Measurements from ENCODE around the gene RBM4B.
"Not testable (repeated sequence)": the region's sequence is repeated elsewhere in the genome, so short reads cannot be mapped to it uniquely, and the experiment has no call there.

The RBM4B gene, protein sequence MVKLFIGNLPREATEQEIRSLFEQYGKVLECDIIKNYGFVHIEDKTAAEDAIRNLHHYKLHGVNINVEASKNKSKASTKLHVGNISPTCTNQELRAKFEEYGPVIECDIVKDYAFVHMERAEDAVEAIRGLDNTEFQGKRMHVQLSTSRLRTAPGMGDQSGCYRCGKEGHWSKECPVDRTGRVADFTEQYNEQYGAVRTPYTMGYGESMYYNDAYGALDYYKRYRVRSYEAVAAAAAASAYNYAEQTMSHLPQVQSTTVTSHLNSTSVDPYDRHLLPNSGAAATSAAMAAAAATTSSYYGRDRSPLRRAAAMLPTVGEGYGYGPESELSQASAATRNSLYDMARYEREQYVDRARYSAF

DNA sequence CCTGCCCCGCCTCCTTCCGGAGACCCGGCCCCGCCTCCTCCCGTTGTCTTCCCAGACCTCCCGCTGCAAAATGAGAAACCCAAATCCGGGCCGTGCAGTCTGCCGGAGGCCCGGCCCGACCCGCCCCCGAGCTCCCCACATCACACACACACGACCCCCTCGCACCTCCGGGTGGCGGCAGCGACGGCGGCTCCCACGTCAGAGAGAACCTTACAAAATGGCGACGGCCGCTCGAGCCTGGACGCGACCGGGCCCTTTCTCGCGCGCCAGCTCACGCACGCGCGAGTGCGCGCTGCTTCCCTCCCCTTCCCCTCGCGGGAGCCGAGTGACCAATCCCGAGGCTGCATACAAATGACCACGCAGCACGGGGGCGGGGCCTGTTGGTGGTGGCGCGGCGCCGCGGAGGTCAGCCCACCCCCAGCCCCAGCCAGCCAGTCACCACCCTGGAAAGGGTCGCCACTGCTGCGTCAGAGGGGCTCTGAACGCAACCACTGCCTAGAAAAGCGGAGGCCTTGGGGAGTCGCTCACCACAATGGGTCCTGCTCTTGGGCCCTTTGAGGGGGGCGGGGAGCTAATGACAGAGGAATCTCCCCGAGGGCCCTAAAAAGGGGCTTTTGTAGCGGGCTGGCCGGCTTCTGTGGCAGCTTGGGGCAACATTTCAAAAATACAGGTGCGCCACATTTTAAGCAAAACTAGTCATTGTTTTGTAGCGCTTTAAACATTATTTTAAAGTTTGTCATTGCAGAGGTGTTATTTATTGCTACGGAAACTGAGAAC is at the start of gene RBM4B:
Gene RBM4B, minus strand, starts transcription at position 289 of the 777 bp plus-strand sequence. CDS start 808 bp downstream, outside the sequence.
- peak; percentile 96 for DNase-seq (ENCODE audit: low spot score)

DNA sequence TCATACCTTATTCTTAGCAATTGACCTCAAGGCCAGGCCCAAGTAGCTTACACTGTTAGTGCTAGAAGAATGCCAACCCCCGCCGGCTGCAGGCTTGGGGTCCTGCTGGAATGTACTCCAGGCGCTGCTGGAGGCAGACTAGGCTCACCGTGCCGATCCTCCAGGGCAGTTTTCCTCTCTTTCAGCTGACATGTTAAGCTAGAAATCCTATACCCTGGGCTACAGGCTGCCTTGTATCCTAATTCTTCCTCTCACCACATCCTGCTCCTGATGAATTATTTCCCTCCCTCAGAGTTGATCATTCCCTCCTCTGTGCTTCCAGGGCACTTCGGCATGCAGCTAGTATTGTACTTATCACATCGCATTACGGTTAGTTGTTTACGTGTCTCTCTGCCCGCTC is 48.0 kb upstream of the RBM4B start:
- no peak for DNase-seq (ENCODE audit: low spot score)

DNA sequence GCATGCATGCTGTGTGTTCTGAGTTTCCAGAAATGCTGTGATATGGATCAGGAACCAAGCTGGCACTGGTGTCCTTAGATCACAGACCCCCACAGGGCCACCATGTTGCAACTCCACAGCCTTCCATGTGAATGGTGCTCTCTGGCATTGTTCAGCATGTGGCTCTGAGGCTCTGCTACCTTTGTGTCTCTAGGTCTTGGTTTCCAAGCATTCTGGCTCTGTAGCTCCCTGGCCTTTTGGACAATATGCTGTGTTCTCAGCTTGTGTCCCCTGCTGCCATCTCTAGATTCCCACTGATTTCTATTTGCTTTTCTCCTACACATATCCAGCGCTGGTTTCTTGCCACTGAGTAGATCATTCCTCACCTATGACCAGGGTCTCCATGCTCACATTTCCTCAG is 47.4 kb upstream of the RBM4B start:
- no peak for DNase-seq (ENCODE audit: low spot score)

DNA sequence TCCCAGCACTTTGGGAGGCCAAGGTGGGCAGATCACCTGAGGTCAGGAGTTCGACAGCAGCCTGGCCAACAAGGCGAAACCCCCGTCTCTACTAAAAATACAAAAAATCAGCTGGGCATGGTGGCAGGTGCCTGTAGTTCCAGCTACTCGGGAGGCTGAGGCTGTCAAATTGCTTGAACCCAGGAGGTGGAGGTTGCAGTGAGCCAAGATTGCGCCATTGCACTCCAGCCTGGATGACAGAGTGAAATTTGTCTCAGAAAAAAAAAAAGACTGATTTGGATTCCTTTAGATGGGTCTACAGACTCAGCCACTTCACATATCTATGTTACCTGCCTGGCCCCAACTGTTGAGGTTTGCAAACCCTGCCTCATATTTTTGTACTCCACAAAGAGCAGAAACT is 46.5 kb upstream of the RBM4B start:
- DNase-seq (ENCODE audit: low spot score): not testable (repeated sequence)

DNA sequence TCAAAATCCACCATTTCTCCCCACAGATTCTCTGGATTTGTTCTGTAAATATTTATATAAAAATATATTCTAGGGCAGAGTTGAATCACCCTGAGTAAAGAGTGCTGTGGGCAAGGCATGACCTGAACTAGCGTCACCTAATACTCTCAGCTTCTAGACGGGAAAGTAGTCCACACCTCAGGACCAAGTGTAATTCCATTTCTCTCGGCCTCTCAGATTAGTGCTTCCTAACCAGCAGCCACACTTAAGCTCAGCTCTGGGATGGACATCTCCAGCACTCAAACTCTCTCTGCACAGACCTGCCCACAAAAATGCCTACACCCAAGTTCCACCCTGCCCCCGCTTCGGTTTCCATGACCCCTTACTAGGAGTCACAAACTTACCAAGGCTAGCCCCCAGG is 46.0 kb upstream of the RBM4B start:
- DNase-seq (ENCODE audit: low spot score): no peak

DNA sequence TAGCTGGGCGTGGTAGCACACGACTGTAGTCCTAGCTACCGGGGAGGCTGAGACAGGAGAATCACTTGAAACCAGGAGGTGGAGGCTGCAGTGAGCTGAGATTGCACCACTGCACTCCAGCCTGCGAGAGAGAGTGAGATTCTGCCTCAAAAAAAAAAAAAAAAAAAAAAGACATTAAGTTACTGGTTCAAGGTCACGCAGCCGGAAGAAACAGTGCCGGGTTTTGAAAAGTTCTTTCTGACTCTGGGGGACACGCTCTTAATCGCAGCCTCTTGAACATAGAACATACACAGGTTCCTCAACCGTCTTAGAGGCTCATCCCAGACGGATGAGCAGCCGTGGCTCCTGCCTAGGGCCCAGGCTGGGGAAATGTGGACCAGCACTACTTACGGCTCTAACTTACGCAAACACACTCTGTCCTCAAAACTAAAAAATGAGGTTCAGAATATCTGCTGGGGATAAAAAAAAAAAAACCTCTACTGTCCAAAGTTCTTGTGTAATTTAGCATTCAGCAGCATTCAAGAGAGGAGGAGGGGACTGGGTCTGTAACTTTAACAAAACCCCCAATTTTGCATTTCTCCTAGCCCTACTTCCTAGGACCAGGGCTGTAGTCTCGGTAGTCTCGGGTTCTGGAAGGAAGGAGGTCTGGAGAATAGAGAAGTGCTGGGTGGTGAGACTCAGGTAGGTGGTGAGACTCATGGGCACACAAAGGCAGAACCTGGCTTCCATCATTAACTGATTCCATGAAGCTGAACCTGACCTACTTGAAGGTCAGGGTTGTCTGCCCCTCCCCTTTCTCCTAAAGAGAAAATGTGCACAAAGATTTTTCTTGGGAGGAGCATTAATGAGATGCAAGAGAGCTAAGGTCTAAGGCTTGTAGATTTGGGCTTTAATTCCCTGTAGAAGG is 45.3 kb upstream of the RBM4B start:
- no peak for DNase-seq (ENCODE audit: low spot score)

DNA sequence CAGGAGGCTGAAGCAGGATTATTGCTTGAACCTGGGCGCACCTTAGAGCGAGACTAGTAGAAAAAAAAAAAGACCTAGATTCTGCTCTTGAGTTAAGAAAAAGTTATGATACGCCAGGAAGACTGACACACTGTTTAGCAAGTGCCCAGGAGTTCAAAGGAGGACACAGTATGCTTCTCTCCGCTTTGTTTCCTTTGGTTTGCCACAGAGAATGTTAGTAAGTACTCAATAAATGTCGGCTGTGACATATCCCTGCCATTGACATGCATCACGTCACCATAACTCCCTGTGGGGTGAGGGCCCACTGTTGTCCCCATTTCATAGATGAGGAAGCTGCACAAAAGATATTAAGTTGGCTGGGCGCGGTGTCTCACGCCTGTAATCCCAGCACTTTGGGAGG is 44.3 kb upstream of the RBM4B start:
- DNase-seq (ENCODE audit: low spot score): no peak

DNA sequence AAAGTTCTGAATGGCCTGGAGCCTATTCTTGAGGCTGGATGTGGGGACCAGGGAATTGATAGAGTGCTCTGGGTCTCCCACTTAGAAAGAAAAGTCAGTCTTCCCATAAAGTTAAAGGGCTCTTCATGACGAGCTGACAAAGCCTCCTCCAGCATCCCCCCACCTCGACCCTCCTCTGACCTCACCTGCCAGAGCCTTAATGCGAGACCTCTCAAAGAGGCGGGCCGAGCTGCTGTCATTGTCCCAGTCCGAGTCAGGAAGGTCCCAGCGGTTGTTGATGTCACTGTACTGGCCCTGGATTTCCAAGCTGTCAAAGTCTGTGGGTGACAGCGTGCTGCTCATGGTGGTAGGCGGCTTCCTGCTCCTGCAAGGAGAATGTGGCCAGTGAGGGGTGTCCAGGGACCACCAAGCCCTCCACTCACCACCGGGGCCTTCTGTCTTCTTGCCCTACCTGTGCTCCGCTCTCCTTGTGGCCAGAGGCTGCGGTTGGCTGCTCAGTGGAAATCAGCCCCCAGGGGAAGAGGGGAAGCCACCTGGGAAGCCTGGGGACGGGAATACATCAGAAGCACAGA is 43.3 kb upstream of the RBM4B start:
- no peak for DNase-seq (ENCODE audit: low spot score)

DNA sequence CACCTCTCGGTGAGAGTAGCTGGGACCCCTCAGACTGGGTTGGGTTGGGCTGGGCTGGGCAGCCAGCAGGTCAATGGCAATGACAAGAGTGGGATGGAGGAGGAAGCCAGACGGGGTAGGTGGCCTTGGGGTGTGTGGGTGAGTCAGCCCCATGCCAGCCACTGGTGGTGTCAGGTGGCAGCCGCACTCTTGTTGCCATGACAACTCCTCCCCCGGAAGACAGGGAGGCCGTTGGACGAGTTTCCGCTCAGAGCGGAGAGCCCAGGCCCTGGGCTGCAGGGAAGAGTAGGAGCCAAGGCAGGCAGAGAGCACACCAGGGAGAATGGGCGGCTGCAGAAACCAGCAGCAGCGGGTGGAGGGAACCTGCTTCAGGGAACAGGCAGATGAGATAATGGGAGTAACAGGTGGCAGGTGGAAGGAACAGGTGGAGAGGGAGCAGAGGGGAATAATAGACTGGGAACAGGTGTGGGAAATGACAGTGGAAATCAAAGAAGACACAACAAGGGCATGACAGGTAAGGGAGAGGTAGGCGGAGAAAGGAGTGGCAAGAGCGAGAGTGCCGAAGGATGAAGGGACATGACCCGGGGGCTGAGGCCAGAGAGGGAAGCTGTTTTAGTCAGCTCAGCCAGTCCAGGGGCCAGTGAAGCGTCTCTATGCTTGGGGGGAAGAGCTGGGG is 42.7 kb upstream of the RBM4B start:
- DNase-seq (ENCODE audit: low spot score): peak; percentile 22

DNA sequence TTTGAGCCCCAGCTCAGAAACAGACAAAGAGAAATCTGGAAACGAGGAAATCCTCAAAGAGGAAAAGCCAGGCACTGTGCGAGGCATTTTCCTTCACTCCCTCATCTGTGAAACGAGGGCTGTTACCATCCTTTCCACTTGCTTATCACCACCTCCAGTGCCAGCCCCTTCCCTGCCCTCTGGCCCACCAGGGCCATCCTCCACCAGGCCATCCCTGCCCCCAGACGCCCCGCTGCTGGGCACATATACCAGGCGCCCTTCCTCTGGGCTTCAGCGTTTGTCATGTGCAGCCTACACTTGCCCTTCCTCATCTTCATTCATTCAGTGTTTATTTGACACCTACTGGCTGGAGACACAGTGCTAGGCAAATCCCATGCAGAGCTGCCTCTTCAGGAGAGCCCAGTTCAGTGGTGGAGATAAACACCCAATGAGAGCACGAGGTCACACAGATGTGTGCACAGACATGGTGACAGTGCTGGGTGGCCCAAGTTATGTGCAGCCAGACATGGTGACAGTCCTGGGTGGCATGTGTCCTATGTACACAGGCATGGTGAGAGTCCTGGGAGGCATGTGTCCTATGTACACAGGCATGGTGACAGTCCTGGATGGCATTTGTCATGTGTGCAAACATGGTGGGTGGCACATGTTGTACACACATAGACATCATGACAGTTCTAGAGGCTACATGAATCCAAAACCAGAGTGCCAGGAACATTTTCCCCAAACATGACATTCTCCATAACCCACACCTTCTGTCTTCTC is 41.6 kb upstream of the RBM4B start:
- no peak for DNase-seq (ENCODE audit: low spot score)

DNA sequence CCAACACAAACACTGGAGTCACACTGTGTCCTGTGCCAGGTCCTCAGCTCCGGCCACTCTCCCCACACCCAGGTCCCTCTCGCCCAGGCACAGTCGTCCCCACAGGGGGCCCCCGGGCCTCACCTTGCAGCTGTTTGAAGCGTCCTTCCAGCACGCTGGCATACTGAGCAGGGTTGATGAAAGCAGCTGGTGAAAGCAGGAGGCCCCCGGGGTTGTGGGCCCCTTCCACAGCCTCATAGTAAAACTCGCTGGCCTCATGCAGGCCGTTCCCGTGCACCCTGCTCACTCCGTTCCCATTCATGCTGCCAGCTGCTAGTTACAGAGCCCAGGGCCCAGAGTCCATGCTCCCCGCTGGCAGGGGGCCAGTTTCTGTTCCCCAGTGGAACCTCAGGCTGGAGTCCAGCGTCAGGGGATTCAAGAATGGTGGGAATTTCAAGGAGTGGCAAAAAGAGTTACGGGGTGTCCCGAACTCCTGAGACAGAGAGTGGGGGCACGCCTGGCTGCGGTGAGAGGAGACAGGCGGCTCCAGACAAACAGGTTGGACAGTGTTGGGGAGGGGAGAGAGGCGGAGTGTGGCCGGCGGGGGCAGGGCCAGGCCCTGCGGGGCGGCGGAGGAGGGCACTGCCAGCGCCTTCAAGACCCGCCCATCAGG is 40.8 kb upstream of the RBM4B start:
- no peak for DNase-seq (ENCODE audit: low spot score)

DNA sequence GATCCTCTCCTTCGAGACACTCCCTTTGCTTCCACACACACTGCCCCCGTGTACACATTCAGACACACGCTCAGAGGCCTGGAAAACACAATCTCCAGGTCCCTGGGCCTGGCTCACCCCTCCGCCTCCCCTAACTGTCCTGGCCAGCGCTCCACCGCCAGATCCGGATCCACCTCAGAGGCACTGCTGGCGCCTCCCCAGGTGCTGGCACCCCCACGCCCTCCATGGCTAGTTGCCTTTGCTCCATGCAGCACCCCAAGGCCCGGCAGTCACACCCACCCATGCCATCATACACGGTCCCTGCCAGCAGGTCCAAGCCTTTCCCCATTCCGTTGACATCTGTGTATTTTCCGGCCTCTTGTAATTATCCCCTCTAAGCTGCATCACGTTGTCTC is 40.2 kb upstream of the RBM4B start:
- no peak for DNase-seq (ENCODE audit: low spot score)

DNA sequence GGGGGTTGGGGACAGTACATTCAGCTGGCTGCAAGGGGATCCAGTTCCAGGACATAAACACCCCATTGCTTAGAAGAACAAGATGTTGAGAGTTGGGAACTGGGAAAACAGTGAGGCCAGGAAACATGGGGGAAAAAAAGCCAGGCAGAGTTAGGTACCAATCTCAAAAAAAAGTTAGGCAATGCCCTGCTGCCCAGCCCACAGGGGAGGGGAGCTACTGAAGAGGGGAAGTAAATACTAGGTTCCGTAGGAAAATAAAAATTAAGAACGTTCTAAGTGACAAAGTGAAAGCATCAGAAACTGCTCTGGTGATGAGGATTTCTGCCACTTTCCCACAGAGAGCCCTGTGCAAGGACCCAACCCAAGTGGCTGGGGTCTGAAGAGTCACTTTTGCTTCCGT is 39.3 kb upstream of the RBM4B start:
- DNase-seq (ENCODE audit: low spot score): no peak

DNA sequence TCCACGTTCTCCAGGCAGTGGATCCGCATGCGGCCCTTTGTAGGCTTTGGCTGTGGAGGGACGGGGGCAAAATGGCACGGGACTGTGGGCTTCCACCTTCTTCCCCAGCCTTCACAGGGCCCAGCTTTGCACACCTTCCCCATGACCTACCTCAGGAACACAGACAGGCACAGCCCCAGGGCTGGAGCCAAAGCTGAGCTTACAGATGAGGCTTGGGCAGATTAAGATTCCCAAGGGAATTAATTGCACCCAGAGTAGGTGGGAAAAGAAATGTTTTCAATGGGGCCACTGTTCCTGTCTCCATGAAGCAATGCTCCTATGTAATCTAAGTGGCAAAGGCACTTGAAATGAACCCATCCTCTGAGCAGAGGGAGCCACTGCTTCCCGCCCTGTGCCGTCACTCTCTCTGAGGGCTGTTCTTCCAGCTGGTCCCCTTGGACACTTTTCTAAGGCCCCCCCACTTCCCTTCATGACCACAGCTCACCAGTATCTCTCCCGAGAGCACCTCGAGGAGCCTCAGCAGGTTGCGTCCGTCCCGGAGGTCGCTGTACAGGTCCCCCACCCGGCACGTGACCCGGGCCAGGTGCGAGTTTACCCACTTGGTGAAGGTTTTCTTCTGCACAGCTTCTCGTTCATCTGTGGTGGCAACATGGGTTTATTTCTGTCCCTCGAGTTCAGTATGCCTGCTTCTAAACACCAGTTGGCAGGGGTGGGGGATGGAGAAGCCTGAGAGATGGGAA is 37.8 kb upstream of the RBM4B start:
- DNase-seq (ENCODE audit: low spot score): no peak

DNA sequence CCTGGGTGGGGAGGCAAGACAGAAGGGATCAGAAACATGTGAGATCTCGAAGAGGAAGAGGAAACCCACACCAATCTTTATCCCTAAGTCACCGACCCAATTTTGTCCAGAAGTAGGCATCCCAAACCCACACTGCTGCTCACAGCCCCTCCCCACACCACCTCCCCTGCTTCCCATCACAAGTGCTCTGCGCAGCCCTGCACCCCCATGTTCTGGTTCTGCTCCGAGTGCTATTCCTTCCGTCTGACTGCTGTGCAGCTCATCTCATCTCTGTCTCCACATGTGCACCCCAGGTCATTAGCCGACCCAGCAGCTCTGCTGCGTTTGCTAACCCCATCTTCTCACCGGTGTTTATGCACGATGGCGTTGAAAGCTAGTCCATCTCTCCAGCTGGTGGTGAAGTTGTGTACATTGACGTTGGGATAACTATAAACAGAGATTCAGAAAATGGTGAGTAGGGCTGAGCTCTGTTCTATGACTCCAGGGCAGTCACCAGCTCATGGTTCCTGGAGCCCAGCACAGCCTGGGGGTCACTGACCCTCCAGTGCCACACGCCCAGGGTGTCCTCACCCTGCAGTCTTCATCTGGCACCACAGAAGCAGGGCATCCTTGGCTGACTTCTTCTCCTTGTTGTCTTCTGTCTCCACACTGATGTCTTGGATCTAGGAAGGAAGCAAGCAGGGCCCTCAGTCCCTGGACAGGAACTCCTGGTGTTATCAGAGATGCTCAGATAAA is 36.2 kb upstream of the RBM4B start:
- no peak for DNase-seq (ENCODE audit: low spot score)

DNA sequence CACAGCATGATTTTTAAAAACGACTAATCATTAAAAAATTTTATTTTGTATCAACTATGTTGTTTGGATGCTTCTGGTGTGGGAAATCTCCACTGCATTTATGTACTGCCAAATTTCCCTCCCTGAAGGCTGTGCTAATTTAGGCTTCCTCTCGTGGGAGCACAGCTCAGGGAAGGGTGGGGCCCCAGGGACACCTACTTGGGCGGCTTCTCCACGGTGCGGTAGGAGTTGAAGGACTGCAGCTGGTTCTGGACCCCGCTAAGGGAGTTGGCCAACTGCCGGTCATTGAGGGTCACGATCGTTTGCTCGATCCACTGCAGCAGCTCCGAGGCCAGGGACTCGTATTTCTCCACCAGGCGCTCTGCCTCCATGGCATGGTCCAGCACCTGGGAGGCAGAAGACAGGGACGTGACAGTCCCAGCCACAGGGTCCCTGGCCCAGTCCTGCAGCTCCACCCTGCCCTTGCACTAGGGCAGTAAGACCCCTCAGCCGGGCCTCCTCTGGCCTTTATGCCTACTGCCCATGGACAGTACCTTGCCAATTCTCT is 32.8 kb upstream of the RBM4B start:
- DNase-seq (ENCODE audit: low spot score): no peak

DNA sequence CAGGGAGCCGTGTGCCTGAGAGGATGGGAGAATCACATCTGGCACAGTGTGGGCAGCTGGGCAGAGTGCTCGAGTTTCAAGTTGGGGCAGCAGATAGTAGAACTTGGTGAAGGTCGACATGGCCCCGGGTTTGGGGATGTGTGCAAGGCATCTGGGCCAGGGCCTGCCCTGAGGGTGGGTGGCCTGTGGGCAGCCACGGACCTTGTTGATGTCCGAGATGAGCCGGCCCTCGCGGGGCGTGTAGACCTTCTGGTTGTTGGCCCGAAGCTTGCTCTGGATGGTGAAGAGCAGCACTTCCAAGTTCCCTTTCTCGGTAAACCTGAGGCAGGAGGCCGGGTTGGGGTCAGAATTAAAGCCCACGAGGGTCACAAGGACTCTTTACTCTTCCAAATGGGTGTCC is 31.0 kb upstream of the RBM4B start:
- no peak for DNase-seq (ENCODE audit: low spot score)

DNA sequence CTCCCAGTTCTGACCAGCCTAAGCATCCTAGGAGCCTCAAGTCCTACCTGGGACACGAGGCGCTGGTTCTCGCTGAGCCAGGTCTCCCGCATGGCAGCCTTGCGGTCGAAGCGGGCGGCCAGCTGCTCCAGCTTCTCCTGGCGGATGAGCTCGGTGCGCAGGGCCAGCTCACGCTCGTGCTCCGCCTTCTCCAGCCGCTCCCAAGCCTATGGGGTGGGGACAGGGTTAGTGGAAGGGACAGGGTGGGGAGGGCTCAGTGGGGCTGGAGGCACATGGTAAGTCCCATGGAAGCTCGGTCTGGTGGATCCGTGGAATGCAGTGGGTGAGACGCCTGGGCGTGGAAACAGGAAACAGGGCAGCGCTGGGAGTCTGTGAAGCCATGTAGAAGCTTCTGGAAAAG is 30.4 kb upstream of the RBM4B start:
- no peak for DNase-seq (ENCODE audit: low spot score)

DNA sequence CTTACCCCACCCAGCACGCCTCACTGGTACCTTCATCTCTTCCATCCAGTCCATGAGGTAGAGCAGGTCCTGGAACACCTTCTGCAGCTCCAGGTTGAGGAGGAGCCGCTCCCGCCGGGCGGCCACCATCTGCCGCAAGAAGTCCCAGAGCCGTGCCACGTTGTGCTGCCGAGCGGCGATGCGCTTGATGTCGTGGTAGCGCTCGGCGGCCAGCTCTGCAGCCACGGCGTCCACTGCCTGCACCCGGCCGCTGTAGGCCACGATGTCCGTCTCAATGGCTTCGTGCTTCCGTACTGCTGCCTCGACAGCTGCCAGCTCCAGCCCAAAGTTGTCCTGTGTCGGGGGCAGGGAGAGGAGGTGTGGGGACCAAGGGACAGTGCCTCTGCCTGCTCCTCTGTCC is 29.8 kb upstream of the RBM4B start:
- DNase-seq (ENCODE audit: low spot score): no peak
